Occipital lobe (tissue), 2 donors: ENCODE results near the gene GALNT14. TPM values are rescaled to one million over a fixed set of nuclear protein-coding genes. Genes with fewer than 3 reads are reported as not detected.
"Not testable (repeated sequence)": the region's sequence is repeated elsewhere in the genome, so short reads cannot be mapped to it uniquely, and the experiment has no call there.

Experiments used
- DNase-seq: peaks from one replicate; lab custom pipeline; 2025; lab: John Stamatoyannopoulos, UW
- total RNA-seq: library from RNA; depleted of rRNA; stranded (reverse); fragments of >200 nt; gene quantifications from one replicate; pipeline ENCODE4 v1.2.3, GENCODE V29; 2014

Gene GALNT14
- total RNA-seq, 1 donor from 2014 or later: 4.7 TPM

GRCh38 chr2:30948857-30949256 is 189.4 kb downstream of the GALNT14 start:
- DNase-seq: no peak

- no peak for DNase-seq
Measured at GRCh38 chr2:30948130-30948529, 190.1 kb downstream of the GALNT14 start.

GRCh38 chr2:30947686-30948085 is 190.6 kb downstream of the GALNT14 start:
- DNase-seq: peak; percentile 20

- DNase-seq: no peak
Measured at GRCh38 chr2:30942419-30942818, 195.8 kb downstream of the GALNT14 start.

GRCh38 chr2:30940839-30941238 is 197.4 kb downstream of the GALNT14 start:
- DNase-seq: no peak

GRCh38 chr2:30939364-30939763 is 198.9 kb downstream of the GALNT14 start:
- DNase-seq: no peak

- DNase-seq: no peak
Measured at GRCh38 chr2:30938196-30938595, 200.0 kb downstream of the GALNT14 start.

- no peak for DNase-seq
Measured at GRCh38 chr2:30936977-30937376, 201.3 kb downstream of the GALNT14 start.

- DNase-seq: no peak
Measured at GRCh38 chr2:30935795-30936194, 202.4 kb downstream of the GALNT14 start.

- DNase-seq: peak; percentile 66
Measured at GRCh38 chr2:30934066-30934465, 204.2 kb downstream of the GALNT14 start.

- no peak for DNase-seq
Measured at GRCh38 chr2:30933496-30933895, 204.7 kb downstream of the GALNT14 start.

GRCh38 chr2:30932870-30933269 is 205.4 kb downstream of the GALNT14 start:
- no peak for DNase-seq

GRCh38 chr2:30931841-30932407 is 206.3 kb downstream of the GALNT14 start:
- DNase-seq: no peak

GRCh38 chr2:30930716-30931115 is 207.5 kb downstream of the GALNT14 start:
- no peak for DNase-seq

GRCh38 chr2:30927465-30928075 is 210.7 kb downstream of the GALNT14 start:
- DNase-seq: no peak

GRCh38 chr2:30926606-30927005 is 211.6 kb downstream of the GALNT14 start:
- DNase-seq: no peak

- no peak for DNase-seq
Measured at GRCh38 chr2:30923623-30924022, 214.6 kb downstream of the GALNT14 start.

- no peak for DNase-seq
Measured at GRCh38 chr2:30920511-30920910, 217.7 kb downstream of the GALNT14 start.

GRCh38 chr2:30915486-30915885 is 222.8 kb downstream of the GALNT14 start:
- no peak for DNase-seq

- DNase-seq: no peak
Measured at GRCh38 chr2:30914456-30914855, 223.8 kb downstream of the GALNT14 start.

GRCh38 chr2:30912056-30912455 is 226.2 kb downstream of the GALNT14 start:
- no peak for DNase-seq

GRCh38 chr2:30911327-30911726 is 226.9 kb downstream of the GALNT14 start:
- no peak for DNase-seq

- DNase-seq: no peak
Measured at GRCh38 chr2:30910686-30911085, 227.6 kb downstream of the GALNT14 start.

GRCh38 chr2:30904437-30904836 is 233.8 kb downstream of the GALNT14 start:
- DNase-seq: not testable (repeated sequence)
